CD4-positive, alpha-beta T cell treated with Interleukin-17A for 4 hours (primary cell): ENCODE measurements around the gene TCHP.
"Not testable (repeated sequence)": the region's sequence is repeated elsewhere in the genome, so short reads cannot be mapped to it uniquely, and the experiment has no call there.

Experiments used
- DNase-seq: peaks from one replicate; pipeline ENCODE4 v3.0.0-alpha.2; 2020; ENCODE audit warnings: mixed read lengths

The TCHP gene

DNA sequence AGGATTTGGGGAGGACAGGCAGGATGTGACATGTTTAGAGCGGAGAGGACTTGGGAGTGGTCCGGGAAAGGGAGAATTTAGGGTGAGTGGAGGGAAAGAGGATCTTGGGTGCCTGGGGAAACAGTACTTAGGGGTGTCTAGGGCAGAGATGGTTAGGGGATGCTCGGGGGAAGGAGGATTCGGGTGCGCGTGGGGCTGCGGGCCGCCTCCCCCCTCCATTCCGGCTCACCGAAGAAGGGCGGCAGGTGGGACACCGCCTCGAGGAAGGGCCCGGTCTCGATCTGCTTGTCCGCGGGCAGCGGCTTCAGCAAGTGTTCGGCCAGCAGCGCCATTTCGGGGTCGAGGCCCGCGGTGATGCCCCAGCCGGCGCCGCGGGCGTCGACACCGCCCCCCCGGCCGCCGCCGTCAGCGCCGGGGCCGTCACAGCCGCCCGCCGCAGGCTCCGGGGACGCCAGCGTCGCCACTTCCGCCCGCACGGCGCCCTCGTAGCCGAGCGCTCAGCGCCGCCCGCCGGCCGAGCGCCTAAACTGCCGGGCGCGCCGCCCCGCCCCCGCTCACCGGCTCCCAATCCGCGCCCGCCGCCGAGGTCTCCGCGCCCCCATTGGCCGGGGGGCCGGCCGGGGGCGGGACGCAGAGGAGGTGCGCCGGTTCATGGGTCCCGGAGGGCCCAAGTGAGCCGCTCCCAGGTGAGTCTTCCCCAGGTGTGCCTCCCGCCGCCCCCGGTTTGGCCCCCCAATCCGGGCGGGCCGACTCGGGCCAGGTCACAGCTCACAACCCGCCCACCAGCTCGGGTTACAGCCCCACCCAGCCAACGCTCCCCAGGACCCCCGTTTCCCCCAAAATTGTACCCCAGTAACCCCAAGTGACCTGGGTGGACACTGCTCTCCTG, 19.8 kb upstream of the TCHP start, which contains the start of gene GLTP:
Gene GLTP (minus strand): TSS at position 499 of the 889 bp plus-strand sequence. CDS start 167 bp downstream, at position 332.
- peak; percentile 94 for DNase-seq

DNA sequence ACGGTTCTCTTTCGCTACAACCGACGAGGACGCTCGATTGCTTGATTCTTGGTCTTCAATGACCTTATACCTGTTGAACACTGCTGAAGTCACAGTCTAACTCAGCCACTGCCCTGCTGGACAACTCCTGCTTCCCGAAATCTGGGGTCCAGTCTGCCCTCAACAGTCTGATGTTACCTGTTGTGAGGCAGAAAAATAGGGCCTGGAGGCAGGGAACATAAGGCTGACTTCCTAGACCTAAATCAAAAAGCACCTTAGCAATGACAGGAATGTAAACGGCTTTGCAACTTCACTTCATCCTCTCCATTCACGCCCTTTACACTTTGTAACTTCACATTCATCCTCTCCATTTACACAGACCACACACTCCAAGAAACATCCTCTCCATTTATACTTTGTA, 19.1 kb upstream of the TCHP start:
- DNase-seq: no peak

DNA sequence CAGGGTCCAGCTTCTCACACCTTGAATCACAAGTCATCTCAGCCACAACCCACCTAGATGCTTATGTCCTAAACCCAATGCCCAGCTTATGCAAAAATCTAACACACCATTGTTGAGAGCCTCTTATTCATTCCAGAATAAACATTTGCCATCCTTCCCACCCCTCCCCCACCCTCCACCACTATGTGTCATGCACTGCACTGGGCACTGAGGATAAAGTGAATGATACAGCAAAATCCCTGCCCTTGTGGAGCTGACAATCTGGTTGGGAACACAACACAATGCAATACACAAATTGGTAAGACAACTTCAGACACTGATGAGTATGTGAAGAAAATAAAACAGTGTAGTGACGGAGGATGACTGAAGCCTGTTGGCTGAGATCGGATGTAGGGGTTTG, 18.3 kb upstream of the TCHP start:
- DNase-seq: no peak

DNA sequence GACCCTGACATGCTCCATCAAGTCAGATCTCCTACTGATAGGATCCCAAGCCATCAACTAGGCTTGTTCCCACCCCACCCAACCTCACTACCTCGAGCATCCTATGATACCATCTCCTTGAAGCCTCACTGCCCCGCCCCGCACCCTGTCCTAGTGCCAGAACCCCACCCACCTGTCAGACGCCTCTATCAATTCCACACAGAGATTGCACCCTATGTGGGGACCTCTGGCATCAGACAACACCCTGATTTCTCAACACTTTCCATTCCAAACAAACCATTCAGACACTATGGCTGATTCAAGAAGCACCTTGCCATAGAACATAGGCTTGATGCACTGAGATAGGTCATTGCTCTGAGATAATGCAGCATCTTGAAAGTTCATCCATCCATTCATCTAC, 16.6 kb upstream of the TCHP start:
- DNase-seq: no peak

DNA sequence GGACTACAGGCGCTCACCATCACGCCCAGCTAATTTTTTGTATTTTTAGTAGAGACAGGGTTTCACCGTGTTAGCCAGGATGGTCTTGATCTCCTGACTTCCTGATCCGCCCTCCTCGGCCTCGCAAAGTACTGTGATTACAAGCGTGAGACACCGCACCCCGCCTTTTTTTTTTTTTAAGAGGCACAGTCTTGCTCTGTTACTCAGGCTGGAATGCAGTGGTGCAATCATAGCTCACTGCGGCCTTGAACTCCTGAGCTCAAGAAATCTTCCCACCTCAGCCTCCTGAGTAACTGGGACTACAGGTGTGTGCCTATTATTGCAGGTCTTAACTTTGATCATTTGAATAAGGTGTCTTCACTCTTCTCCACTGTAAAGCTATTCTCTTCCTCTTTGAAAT, 14.5 kb upstream of the TCHP start:
- no peak for DNase-seq

DNA sequence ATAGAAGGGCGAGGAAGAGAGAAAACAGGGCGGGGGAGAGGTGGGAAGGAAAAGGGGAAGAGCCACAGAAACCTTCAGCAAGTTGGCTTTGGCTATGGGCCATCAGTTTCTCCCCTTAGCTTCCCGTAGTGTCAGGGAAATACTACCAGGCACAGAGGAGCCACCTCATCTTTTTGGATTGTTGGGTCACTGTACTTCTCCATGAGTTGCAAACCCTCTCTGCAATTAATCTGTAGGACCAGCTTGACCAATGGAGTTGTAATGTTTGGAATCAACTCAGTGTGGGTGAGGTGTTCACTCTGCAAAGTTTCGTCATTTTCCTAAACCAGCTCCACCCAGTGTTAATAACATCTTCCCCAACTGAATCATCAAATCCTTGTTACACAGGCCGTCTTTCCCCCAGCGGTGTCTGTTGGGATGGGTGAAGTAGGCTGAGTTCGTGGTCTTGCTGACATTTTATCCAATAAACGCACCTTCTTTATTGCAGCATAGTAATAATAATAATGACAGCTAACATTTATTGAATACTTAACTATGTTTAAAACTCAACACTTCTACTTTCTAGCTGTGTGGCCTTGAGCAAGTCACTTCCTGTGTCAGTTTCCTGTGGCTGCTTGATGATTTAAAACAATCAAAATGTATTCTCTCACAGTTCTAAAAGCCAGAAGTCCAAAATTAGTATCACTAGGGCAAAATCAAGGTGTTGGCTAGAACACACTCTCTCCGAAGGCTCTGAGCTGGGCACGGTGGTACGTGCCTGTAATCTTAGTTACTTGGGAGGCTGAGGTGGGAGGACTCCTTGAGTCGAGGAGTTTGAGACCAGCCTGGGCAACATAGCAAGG, 11.7 kb upstream of the TCHP start:
- DNase-seq: peak; percentile 39

DNA sequence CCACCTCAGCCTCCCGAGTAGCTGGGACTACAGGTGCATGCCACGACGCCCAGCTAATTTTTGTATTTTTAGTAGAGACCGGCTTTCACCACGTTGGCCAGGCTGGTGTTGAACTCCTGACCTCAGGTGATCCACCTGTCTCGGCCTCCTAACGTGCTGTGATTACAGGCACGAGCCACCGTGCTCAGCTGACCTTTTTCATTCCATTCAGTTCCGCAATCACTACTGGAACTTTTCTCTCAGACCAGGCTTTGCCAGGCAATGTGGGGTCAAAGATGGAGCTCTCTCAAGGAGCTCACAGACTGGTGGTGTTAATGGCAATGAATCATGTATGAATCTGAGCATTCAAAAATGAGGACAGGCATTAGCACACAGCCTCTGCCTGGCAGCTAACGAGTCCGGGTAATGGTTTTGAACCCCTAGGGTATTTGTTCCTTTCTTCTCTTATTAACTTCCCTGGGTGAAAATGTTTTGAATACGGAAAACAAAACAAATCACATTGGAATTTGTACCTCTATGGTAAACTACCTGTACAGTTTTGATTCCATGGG, 9.4 kb upstream of the TCHP start:
- DNase-seq: no peak

DNA sequence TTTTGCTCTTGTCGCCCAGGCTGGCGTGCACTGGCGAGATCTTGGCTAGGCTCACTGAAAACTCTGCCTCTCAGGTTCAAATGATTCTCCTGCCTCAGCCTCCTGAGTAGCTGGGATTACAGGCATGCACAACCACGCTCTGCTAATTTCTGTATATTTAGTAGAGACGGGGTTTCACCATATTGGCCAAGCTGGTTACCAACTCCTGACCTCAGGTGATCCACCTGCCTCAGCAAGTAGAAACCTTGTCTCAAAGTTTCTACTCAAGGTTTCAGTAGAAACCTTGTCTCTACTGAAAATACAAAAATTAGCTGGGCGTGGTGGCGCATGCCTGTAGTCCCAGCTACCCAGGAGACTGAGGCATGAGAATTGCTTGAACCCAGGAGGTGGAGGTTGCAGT, 8.3 kb upstream of the TCHP start:
- DNase-seq: not testable (repeated sequence)

DNA sequence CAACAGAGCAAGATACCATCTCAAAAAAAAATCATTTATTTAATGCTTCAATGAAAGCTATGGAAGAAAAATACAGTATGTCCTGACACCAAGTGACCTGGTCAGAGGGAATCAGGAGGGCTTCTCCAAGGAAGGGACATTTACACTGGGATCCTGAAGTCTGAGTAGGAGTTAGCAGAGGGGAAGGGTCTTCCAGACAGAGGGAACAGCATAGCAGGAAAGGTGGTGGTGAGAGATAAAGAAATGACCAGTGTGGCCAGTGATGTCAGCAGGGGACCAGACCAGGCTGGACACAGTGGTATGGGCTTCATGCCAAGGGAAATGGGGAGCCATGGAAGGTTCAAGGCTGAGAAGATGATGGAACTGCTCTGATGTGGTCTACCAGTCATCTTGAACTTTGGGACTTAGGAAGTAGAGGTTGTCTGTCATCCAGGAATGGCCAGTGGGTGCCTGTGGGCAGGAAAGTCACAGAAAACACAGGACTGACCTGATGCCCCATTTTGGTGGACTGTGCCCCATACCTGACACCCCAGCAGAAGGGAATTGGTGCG, 7.8 kb upstream of the TCHP start:
- DNase-seq: no peak

DNA sequence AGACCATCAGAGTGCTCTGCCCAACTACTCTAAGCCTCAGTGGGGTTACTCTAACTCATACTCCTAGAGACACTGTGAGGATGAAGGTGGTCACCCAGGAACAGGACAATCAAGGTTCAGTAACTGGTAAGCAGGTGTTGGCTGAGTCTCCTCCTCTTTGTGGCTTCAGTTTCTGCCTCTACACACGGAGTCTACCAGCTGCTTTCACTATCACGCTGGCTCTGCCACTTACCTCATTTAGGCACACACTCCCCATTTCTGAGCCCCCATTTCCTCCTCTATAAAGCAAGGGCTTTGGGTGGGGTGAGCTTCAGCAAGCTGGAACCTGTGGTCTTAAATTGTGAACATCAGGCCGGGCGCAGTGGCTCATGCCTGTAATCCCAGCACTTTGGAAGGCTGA, 7.3 kb upstream of the TCHP start:
- DNase-seq: no peak

DNA sequence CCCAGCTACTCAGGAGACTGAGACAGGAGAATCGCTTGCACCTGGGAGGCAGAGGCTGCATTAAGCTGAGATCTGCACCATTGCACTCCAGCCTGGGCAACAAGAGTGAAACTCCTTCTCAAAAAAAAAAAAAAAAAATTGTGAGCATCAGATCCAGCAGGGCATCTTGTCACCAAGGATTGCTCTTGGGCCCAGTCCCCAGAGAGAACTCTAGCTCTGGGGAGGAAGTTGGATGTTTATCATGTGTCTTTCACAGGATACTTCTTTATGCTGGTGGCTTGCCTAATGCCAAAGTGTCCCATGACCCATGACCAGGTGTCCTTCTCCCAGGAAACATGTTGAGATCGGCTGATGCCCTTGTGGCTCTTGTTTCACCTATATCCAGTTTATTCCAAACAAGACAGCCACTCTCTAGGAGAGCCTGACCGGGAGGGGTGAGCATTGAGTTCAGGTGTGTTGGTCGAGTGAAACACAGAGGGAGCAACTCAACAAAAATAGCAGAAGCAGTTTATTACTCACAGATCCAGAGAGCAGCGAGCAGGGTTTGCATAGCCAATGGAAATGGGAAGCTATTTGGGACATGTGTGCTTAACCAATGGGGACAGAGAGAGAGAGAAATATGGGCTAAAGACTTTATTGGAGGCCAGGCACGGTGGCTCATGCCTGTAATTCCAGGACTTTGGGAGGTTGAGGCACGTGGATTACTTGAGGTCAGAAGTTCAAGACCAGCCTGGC, 6.6 kb upstream of the TCHP start:
- DNase-seq: no peak

DNA sequence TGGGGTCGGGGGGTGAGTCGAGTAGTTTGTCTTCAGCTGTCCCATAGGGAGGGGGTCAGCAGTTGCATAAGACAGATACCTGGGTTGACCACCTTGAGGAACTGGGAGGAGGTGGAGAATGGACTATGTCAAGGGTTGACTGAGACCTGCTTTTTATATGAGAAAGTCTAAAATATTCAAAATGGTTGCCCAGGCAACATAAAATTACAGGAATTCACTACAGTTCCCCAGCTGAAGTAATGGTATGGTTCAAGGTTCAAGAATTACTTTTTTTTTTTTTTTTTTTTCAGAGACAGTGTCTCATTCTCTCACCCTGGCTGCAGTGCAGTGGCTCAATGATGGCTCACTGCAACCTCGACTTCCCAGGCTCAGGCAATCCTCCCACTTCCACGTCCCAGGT, 5.1 kb upstream of the TCHP start:
- DNase-seq: no peak

DNA sequence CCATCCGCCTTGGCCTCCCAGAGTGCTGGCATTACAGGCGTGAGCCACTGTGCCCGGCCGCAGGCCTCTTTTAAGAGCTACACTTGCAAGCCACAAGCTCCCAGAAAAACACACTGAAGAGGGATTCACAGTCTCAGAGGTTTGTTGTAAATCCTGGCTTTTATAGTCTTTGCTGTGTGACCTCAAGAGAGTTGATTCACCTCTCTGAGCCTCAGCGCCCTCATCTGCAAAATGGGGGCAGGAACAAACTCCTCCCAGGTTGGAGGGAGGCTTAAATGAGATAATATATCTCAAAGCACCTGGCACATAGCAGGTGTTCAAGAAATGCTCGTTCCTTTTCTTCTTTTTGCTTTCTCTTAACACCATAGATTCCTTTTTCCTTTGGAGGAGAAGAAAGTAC, 3.9 kb upstream of the TCHP start:
- no peak for DNase-seq

DNA sequence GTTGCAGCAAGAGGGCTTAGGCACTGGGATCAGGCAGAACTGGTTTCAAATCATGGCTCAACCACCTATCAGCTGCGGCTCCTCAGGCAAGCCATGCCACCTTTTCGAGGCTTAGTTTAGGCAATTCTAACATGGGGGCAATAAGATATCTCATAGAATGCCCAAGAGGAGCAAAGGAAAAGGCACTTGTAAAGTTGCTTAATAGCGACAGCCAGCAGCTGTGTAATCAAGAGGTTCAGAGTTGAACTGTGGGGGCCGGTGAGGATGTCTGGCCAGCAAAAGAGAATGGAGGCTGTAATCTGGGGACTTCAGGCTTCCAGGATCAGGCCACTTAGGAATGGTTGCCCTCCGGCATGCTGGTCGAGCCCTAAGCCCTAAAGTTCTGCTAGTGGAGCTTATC, 3.0 kb upstream of the TCHP start:
- DNase-seq: no peak

DNA sequence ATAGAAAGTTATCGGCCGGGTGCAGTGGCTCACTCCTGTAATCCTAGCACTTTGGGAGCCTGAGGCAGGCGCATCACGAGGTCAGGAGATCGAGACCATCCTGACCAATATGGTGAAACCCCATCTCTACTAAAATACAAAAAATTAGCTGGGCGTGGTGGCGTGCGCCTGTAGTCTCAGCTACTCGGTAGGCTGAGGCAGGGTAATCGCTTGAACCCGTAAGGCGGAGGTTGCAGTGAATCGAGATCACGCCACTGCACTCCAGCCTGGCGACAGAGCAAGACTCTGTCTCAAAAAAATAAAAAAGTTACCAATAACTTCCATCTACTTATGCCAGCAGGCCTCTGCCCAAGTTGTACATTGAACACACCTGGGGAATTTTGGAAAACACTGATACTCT, 729 bp upstream of the TCHP start:
- DNase-seq: not testable (repeated sequence)

DNA sequence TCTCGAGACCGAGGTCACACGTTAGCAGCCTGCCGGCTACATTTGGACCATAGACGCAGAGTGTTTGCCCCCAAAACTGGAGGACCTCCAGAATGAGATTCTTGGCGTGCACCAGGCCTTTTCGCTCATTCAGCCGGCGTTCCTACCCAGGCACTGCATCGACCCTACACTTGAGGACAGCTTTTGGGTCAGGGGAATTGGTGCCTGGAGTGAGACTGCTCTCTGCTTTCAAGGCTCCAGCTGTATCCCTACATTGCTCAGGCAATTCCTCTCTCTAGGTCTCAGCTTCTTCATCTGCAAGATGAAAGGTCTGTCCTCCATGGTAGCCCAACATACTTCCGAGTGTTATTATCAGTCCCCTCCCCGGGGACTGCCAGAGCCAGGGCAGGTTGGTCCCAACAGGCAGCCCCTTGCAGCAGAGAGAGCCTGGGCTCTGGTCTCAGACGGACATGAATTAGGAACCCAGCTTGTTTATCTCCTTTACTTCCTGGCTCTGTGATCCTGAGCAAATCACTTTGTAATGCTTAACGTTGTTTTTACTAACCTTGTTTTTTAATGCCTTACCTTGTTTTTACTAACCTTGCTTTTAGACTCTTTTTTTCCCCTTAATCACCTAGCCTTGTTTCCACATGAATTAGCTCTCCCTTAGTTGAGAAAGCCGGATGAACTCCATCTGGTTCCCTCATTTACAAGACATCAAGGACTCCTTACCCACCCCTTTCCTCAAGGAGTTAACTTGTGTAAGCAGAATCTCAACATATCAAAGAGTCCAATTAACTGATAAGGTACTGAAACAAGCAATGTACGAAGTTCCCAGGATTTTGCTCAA, 892 bp downstream of the TCHP start:
- no peak for DNase-seq

DNA sequence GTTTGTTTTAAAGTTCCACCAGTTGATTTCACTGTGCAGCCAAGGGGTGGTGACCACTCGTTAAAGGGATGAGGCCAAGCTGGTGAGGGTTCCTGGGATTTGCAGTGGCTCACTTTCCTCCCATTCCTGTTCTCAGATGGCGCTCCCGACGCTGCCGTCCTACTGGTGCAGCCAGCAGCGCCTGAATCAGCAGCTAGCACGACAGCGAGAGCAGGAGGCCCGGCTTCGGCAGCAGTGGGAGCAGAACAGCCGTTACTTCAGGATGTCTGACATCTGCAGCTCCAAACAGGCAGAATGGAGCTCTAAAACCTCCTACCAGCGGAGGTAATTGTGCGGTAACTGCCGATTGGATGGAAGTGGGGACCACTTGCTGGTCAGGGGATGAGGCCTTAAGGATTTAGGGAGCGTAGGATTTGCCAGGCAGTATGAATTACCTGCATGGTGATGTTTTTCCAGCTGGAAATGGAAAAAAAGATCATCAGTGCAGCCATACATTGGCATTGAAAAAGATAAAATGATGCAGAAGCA, 2.9 kb downstream of the TCHP start:
- no peak for DNase-seq

DNA sequence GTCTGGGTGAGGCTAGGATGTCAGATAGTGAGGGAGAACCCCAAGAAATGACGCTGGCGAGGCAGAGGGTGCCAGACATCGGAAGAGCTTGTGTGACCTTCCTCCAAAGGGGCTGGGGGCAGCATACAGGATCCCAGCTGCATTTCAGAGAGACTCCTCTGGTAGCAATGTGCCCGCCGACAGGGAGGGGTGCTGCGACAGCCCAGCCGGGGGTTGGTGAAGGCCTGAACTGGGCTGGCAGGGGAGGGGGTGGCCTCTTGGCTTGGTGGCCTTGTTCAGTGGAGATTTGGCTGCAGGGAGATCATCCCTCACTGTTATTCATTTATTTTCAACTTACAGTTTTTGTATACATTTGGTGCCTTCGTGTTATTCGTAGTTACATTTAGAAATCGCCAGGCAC, 5.2 kb downstream of the TCHP start:
- no peak for DNase-seq

DNA sequence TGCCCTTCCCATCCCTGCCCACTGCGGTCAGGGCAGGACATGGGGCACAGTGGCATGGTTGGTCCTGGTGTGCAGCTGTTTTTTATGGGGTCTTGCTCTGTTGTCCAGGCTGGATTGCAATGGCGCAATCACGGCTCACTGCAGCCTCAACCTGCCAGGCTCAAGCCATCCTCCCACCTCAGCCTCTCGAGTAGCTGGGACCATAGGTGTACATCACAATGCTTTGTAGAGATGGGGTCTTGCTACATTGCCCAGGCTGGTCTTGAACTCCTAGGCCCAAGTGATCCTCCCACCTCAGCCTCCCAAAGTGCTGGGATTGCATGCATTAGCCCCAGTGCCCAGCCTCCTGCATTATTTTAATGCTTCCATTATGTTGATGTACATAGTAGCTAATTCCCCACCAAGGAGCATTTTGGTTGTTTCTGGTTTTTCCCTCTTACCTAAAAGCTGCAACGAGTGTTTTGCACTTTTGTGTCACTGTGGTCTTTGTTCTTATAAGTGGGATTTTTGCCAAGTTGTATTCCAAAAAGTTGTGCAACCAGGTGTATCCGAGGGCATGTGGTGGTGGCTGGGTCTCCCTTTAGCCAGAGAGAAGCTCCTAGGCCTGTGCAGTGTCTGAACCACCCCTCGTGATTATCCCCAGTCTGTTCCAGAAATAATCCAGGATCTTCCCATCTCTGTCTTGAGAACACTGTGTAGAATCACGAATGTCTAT, 10.3 kb downstream of the TCHP start:
- DNase-seq: no peak

DNA sequence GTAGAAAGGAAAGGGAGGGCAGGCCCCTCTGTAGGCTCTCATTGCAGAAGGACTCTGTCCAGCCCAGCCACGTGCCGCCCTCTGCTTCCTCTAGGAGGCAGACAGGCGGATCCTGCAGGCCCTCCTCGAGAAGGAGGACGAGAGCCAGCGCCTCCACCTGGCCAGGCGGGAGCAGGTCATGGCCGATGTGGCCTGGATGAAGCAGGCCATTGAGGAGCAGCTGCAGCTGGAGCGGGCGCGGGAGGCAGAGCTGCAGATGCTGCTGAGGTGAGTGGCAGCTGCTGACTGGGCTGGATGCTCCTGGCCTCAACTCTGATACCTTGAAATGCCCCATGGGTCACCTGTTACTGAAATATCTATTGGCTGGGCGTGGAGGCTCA, 10.9 kb downstream of the TCHP start:
- peak; percentile 18 for DNase-seq

DNA sequence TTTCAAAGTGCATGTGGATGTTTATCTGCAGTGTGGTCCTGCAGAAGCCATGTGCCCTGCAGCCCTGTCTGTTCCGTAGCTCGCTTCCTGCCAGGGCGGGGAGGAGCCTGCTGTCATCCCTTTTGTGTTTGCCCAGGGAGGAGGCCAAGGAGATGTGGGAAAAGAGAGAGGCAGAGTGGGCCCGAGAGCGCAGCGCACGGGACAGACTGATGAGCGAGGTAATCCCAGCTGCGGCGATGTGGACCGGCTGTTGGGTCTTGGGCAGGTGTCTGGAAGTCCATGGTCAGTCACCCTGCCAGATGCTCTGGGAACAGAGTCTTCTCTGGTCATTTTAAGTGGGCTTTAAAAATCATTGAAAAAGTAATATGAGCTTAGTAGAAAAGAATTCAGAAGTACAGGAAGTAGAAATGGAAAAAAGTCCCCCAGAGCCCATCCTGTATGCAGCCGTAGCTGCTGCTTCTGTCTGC, 12.8 kb downstream of the TCHP start:
- DNase-seq: no peak
